ENCODE data around the gene WNT2B. TPM values are rescaled to one million over a fixed set of nuclear protein-coding genes. Genes with fewer than 3 reads are reported as not detected.

WNT2B gene
- total RNA-seq, 4 donors from 2014 or later, result 0.78 to 2.6 (median 1.4) TPM

DNA sequence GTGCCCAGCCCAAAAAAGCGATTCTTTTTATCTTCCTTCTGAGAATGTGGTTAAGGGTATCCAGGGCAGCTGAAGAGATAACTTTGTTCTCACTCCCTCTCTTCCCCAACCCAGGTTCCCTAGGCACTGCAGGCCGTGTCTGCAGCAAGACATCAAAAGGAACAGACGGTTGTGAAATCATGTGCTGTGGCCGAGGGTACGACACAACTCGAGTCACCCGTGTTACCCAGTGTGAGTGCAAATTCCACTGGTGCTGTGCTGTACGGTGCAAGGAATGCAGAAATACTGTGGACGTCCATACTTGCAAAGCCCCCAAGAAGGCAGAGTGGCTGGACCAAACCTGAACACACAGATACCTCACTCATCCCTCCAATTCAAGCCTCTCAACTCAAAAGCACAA lies 11.4 kb downstream of the WNT2B start:
- H3K36me3 ChIP-seq, result peaks cover 0 to 6% of the 10 kb centered on the region in 2 donors
- H3K4me3 ChIP-seq (replicated peaks in 1 of 3), result no peak overlapping the region
- no peak overlapping the region for H3K27ac ChIP-seq
- H3K27me3 ChIP-seq, result no peaks in the 10 kb centered on the region
- WGBS, 2 donors, result 89 to 96% methylated on average over 9 of the region's 9 CpGs
- intact Hi-C loops (cut with DNase I), result no loop called here
- H3K4me1 ChIP-seq, result peaks cover 0 to 6% of the 10 kb centered on the region in 2 donors
- TF ChIP-seq POLR2A (IDR thresholded peaks at IDR 0.05), result no peak
- TF ChIP-seq, protein P1, sequence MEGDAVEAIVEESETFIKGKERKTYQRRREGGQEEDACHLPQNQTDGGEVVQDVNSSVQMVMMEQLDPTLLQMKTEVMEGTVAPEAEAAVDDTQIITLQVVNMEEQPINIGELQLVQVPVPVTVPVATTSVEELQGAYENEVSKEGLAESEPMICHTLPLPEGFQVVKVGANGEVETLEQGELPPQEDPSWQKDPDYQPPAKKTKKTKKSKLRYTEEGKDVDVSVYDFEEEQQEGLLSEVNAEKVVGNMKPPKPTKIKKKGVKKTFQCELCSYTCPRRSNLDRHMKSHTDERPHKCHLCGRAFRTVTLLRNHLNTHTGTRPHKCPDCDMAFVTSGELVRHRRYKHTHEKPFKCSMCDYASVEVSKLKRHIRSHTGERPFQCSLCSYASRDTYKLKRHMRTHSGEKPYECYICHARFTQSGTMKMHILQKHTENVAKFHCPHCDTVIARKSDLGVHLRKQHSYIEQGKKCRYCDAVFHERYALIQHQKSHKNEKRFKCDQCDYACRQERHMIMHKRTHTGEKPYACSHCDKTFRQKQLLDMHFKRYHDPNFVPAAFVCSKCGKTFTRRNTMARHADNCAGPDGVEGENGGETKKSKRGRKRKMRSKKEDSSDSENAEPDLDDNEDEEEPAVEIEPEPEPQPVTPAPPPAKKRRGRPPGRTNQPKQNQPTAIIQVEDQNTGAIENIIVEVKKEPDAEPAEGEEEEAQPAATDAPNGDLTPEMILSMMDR (IDR thresholded peaks at IDR 0.05), result no peak
- no peaks in the 10 kb centered on the region for H3K9me3 ChIP-seq
- no peak for DNase-seq

DNA sequence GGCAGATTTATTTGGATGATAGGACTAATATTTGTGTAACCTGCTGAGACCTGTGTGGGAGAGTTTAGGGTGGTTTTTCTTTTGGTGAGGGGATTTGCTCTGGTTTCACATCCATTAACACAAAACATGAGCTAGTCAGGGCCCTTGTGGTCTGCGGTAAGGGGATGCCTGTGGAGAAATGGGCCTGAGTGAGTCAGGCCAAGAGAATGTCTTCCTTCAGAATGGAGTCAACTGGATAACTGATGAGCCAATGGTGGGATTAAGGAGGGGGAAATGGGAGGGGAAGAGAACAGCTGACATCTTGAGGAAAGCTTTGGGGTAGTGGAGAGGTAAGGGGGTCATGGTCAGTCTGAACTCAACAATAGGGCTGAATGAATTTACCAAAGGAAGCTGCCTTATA lies 13.9 kb downstream of the WNT2B start:
- H3K36me3 ChIP-seq, result peaks cover 5 to 6% of the 10 kb centered on the region in 2 donors
- intact Hi-C loops (cut with DNase I), result no loop called here
- H3K4me3 ChIP-seq (replicated peaks in 1 of 3), result no peak overlapping the region
- H3K9me3 ChIP-seq, result no peaks in the 10 kb centered on the region
- no peaks in the 10 kb centered on the region for H3K4me1 ChIP-seq
- WGBS, 2 donors, result 83 to 89% methylated on average over 1 of the region's 1 CpG
- TF ChIP-seq POLR2A (IDR thresholded peaks at IDR 0.05), result no peak
- TF ChIP-seq, protein P1 (IDR thresholded peaks at IDR 0.05), result no peak
- no peak for DNase-seq
- H3K27me3 ChIP-seq, result no peaks in the 10 kb centered on the region
- H3K27ac ChIP-seq, result no peak overlapping the region

DNA sequence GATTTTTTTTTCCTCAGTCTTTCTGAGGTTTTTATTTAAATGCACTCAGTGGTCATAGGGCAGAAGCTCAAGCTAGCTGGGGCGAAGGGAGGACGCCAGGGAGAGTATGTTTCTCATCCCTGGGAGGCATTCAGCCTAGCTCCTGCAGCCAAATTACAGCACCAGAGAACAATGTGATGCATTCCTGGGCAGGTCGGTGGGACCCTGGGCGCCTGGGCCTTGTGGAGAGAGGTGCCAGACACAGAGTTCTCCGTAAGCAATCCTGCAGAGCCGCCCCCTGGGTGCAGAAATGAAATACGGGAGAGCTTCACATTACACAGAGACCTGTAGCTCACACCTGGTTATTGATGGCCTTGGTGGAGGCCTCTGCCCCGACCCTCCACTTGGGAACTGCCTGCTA lies 15.5 kb downstream of the WNT2B start:
- DNase-seq, result no peak
- no peaks in the 10 kb centered on the region for H3K27me3 ChIP-seq
- H3K27ac ChIP-seq, result no peak overlapping the region
- intact Hi-C loops (cut with DNase I), result no loop called here
- peaks cover 6% of the 10 kb centered on the region in 2 donors for H3K36me3 ChIP-seq
- no peaks in the 10 kb centered on the region for H3K4me1 ChIP-seq
- TF ChIP-seq, protein P1 (IDR thresholded peaks at IDR 0.05), result no peak
- TF ChIP-seq POLR2A (IDR thresholded peaks at IDR 0.05), result no peak
- H3K9me3 ChIP-seq, result no peaks in the 10 kb centered on the region
- 73 to 90% methylated on average over 5 to 8 of the region's 8 CpGs for WGBS, 2 donors
- H3K4me3 ChIP-seq (replicated peaks in 1 of 3), result no peak overlapping the region

DNA sequence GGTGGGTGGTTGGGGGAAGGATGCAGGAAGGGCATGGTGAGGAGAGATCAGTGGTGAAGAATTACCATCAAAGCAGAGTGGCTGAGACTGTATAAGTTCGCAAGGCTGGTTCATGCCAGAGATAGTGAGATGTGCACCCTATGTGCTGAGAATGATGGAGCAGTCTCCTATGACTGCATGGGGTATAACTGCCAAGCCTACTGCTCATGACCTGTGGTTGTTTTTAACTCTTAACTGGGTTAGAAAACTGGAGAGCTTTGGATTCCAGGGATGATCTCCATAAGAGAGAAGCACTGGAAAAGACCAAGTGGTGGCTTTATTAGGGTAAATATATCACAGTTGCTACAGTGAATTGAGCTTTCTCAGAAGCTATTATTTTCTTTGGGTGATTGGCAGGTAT lies 16.2 kb downstream of the WNT2B start:
- DNase-seq, result no peak
- no peaks in the 10 kb centered on the region for H3K9me3 ChIP-seq
- H3K4me3 ChIP-seq (replicated peaks in 1 of 3), result no peak overlapping the region
- 95 to 100% methylated on average over 1 of the region's 1 CpG for WGBS, 2 donors
- no peaks in the 10 kb centered on the region for H3K4me1 ChIP-seq
- no peak for TF ChIP-seq POLR2A (IDR thresholded peaks at IDR 0.05)
- TF ChIP-seq, protein P1 (IDR thresholded peaks at IDR 0.05), result no peak
- H3K27ac ChIP-seq, result no peak overlapping the region
- peaks cover 6 to 8% of the 10 kb centered on the region in 2 donors for H3K36me3 ChIP-seq
- no peaks in the 10 kb centered on the region for H3K27me3 ChIP-seq
- intact Hi-C loops (cut with DNase I), result no loop called here

DNA sequence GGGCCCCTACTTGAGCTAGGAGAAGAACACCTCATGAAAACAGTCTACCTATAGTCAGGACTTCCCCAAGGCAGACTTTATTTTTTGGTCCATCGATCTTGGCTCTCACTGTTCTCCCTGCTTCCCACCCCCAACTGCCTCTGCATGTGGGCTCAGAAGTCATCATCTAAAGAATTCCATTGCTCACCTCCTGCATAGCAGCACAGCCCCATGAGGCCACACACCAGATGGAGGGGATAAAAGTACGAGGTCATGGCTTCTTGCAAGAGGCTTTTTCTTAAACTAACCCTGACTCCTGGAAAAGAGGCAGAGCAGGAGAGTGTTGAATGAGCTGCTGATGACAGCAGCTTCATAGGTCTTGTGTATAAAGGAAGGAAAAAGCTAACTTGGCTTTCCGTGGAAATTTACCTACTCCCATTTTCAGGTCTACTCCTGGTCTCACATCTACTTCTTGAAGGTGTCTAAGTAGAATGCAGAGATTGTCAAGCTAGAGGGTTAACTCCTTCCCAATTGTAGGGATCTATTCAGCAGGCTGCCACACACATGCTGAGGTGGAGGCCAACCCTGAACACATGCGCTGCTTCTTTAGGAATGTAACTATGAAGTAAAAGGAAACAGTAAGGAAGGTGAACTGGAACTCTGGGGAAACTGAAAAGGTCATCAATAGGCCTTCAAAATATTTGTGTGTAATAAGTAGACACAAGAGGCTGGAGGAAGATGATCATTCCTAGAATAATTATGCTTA lies 18.7 kb downstream of the WNT2B start:
- H3K9me3 ChIP-seq, result no peaks in the 10 kb centered on the region
- no peak overlapping the region for H3K27ac ChIP-seq
- intact Hi-C loops (cut with DNase I), result no loop called here
- TF ChIP-seq, protein P1 (IDR thresholded peaks at IDR 0.05), result no peak
- TF ChIP-seq POLR2A (IDR thresholded peaks at IDR 0.05), result no peak
- WGBS, 2 donors, result 60 to 67% methylated on average over 4 of the region's 4 CpGs
- H3K27me3 ChIP-seq, result no peaks in the 10 kb centered on the region
- no peaks in the 10 kb centered on the region for H3K4me1 ChIP-seq
- no peak overlapping the region for H3K4me3 ChIP-seq (replicated peaks in 1 of 3)
- no peak for DNase-seq
- peaks cover 6 to 13% of the 10 kb centered on the region in 2 donors for H3K36me3 ChIP-seq
